B cell (primary cell): ENCODE measurements around the gene PSMB5.

Experiments
- CTCF ChIP-seq: fragments of 200-600 bp; IDR thresholded peaks from one replicate; pipeline ENCODE4 v1.8.0; 2022; ENCODE audit warnings: antibody characterized with exemption, mild to moderate bottlenecking
- EZH2 ChIP-seq: IDR thresholded peaks from 2 replicates; pipeline ENCODE4 v1.6.1; 2012; ENCODE audit warnings: borderline replicate concordance, low read depth, mild to moderate bottlenecking, moderate library complexity, low read length; ENCODE audit not compliant: insufficient read depth, poor library complexity, severe bottlenecking

- TF ChIP-seq CTCF (no peak), EZH2 (no peak)
These were observed 57.3 kb downstream of the PSMB5 start for GRCh38 chr14:22977434-22977683.
